OCI-LY1 (cell line): Measurements from ENCODE around the gene MRTFA.
A peak's percentile ranks its signal among the peaks of the same experiment; 100 is the strongest.

Source experiments
- H2AFZ ChIP-seq: fragments of 200-600 bp; sonication (generic), shearing (Covaris generic); 2 replicates; pipeline ENCODE4 v1.6.0; 2014; ENCODE audit warnings: antibody characterized with exemption, mild to moderate bottlenecking, low read length
- H3F3A ChIP-seq: fragments of 200-600 bp; sonication (generic), shearing (Covaris generic); 2 replicates; pipeline ENCODE4 v1.6.0; 2014; ENCODE audit warnings: mild to moderate bottlenecking, antibody characterized with exemption, low read length, moderate library complexity; ENCODE audit not compliant: insufficient read depth
- H3K27ac ChIP-seq: fragments of 200-600 bp; sonication (generic); 2 replicates; pipeline ENCODE4 v1.5.1; 2014; ENCODE audit warnings: low read length, mixed run types, mild to moderate bottlenecking, low read depth; ENCODE audit not compliant: poor library complexity, severe bottlenecking
- H3K27me3 ChIP-seq: fragments of 200-600 bp; sonication (generic); 2 replicates; pipeline ENCODE4 v1.6.0; 2014; ENCODE audit warnings: antibody characterized with exemption, mild to moderate bottlenecking, low read length, moderate library complexity; ENCODE audit not compliant: insufficient read depth
- H3K36me3 ChIP-seq: fragments of 200-600 bp; sonication (generic); 2 replicates; pipeline ENCODE4 v1.6.1; 2014; ENCODE audit warnings: mild to moderate bottlenecking, antibody characterized with exemption, low read length, moderate library complexity, mixed read lengths; ENCODE audit not compliant: insufficient read depth
- H3K4me1 ChIP-seq: fragments of 200-600 bp; sonication (generic); 2 replicates; pipeline ENCODE4 v1.5.1; 2014; ENCODE audit warnings: mild to moderate bottlenecking, low read length, moderate library complexity; ENCODE audit not compliant: insufficient read depth, severe bottlenecking
- H3K4me2 ChIP-seq: fragments of 200-600 bp; sonication (generic), shearing (Covaris generic); 2 replicates; pipeline ENCODE4 v1.6.1; 2014; ENCODE audit warnings: low read length
- H3K4me3 ChIP-seq: fragments of 200-600 bp; sonication (generic); 2 replicates; pipeline ENCODE4 v1.5.1; 2014; ENCODE audit warnings: low read length, low read depth, mild to moderate bottlenecking, mixed read lengths; ENCODE audit not compliant: poor library complexity, severe bottlenecking
- H3K79me2 ChIP-seq: fragments of 200-600 bp; shearing (Covaris generic); 2 replicates; pipeline ENCODE4 v1.6.1; 2016; ENCODE audit warnings: mixed run types, low read length, mixed read lengths; ENCODE audit not compliant: insufficient read depth
- H3K9ac ChIP-seq: fragments of 200-600 bp; sonication (generic), shearing (Covaris generic); 2 replicates; pipeline ENCODE4 v1.6.1; 2014; ENCODE audit warnings: mild to moderate bottlenecking, low read length, mixed read lengths
- H3K9me2 ChIP-seq: fragments of 200-600 bp; sonication (generic), shearing (Covaris generic); 2 replicates; pipeline ENCODE4 v1.6.1; 2014; ENCODE audit warnings: low read depth, mild to moderate bottlenecking, low read length, mixed read lengths
- H3K9me3 ChIP-seq: fragments of 200-600 bp; shearing (Covaris generic); 2 replicates; pipeline ENCODE4 v1.6.1; 2014; ENCODE audit warnings: low read length, mixed read lengths
- H4K20me1 ChIP-seq: fragments of 200-600 bp; sonication (generic), shearing (Covaris generic); 2 replicates; pipeline ENCODE4 v1.6.0; 2016; ENCODE audit warnings: mild to moderate bottlenecking, low read length; ENCODE audit not compliant: insufficient read depth
- CTCF ChIP-seq: fragments of 200-600 bp; sonication (generic), shearing (Covaris generic); IDR thresholded peaks from 2 replicates; pipeline ENCODE4 v1.5.1; 2017; ENCODE audit warnings: mild to moderate bottlenecking, antibody characterized with exemption, low read length, moderate library complexity, mixed read lengths
- EZH2 ChIP-seq: fragments of 200-600 bp; sonication (generic), shearing (Covaris generic); IDR thresholded peaks from 2 replicates; pipeline ENCODE4 v1.8.0; 2017; ENCODE audit warnings: borderline replicate concordance, mixed run types, mild to moderate bottlenecking, antibody characterized with exemption, low read length, moderate library complexity, mixed read lengths

MRTFA gene

GRCh38 chr22:40487663-40488249, 148.8 kb downstream of the MRTFA start:
- H3K4me1 ChIP-seq, result peaks cover 28% of the 10 kb centered on the region
- no peak overlapping the region for H2AFZ ChIP-seq
- peaks cover 7% of the 10 kb centered on the region for H3F3A ChIP-seq
- H3K36me3 ChIP-seq, result no peaks in the 10 kb centered on the region
- H3K27ac ChIP-seq, result peak overlapping the region; percentile 41
- no peak overlapping the region for H3K4me3 ChIP-seq
- no peaks in the 10 kb centered on the region for H3K9me3 ChIP-seq
- TF ChIP-seq CTCF (peak; percentile 83), EZH2 (no peak)
- H3K27me3 ChIP-seq, result no peaks in the 10 kb centered on the region
- no peak overlapping the region for H3K4me2 ChIP-seq
- no peak overlapping the region for H3K9ac ChIP-seq
- H3K9me2 ChIP-seq, result no peaks in the 10 kb centered on the region
- no peaks in the 10 kb centered on the region for H4K20me1 ChIP-seq
- H3K79me2 ChIP-seq, result 0 out of 2 replicates have a peak, but pooled peaks cover 5% of the 10 kb centered on the region

GRCh38 chr22:40486962-40487602, 149.4 kb downstream of the MRTFA start:
- no peak for TF ChIP-seq EZH2
- TF ChIP-seq CTCF, result no peak
- H3K9me3 ChIP-seq, result no peaks in the 10 kb centered on the region
- H2AFZ ChIP-seq, result no peak overlapping the region
- H3K36me3 ChIP-seq, result no peaks in the 10 kb centered on the region
- no peaks in the 10 kb centered on the region for H4K20me1 ChIP-seq
- H3K4me2 ChIP-seq, result no peak overlapping the region
- H3F3A ChIP-seq, result peaks cover 7% of the 10 kb centered on the region
- no peak overlapping the region for H3K9ac ChIP-seq
- H3K79me2 ChIP-seq, result 0 out of 2 replicates have a peak, but pooled peaks cover 5% of the 10 kb centered on the region
- no peaks in the 10 kb centered on the region for H3K27me3 ChIP-seq
- H3K27ac ChIP-seq, result no peak overlapping the region
- no peak overlapping the region for H3K4me3 ChIP-seq
- no peaks in the 10 kb centered on the region for H3K9me2 ChIP-seq
- peaks cover 21% of the 10 kb centered on the region for H3K4me1 ChIP-seq

GRCh38 chr22:40485813-40486667, 150.5 kb downstream of the MRTFA start:
- H3K27ac ChIP-seq, result no peak overlapping the region
- no peaks in the 10 kb centered on the region for H3K27me3 ChIP-seq
- no peak overlapping the region for H3K4me3 ChIP-seq
- no peak for TF ChIP-seq CTCF
- TF ChIP-seq EZH2, result no peak
- H3K9me2 ChIP-seq, result no peaks in the 10 kb centered on the region
- H3K4me1 ChIP-seq, result peaks cover 13% of the 10 kb centered on the region
- no peaks in the 10 kb centered on the region for H4K20me1 ChIP-seq
- H3K36me3 ChIP-seq, result no peaks in the 10 kb centered on the region
- no peak overlapping the region for H2AFZ ChIP-seq
- no peaks in the 10 kb centered on the region for H3K79me2 ChIP-seq
- no peaks in the 10 kb centered on the region for H3K9me3 ChIP-seq
- no peak overlapping the region for H3K9ac ChIP-seq
- no peaks in the 10 kb centered on the region for H3F3A ChIP-seq
- no peak overlapping the region for H3K4me2 ChIP-seq
